PFSK-1 (cell line): ENCODE data around the gene PLEKHA5.

ENCODE experiments used
- POLR2AphosphoS5 ChIP-seq: IDR thresholded peaks from 2 replicates; pipeline ENCODE4 v1.6.1; 2012; ENCODE audit warnings: low read depth, mild to moderate bottlenecking, control low read depth, low read length, moderate library complexity
- SIN3A ChIP-seq: IDR thresholded peaks from 2 replicates; pipeline ENCODE4 v1.6.1; 2012; ENCODE audit warnings: mild to moderate bottlenecking, low read length, moderate library complexity, borderline replicate concordance; ENCODE audit not compliant: insufficient read depth
- TF ChIP-seq, protein P1 (sequence below), 2 experiments: IDR thresholded peaks; 2 replicates each; pipeline versions ENCODE4 v1.6.1 to v1.8.0; 2011 to 2012; ENCODE audit warnings: low read depth in 2 of 2, low read length in 2 of 2, control low read depth in 1 of 2, inconsistent platforms in 1 of 2, mild to moderate bottlenecking in 1 of 2, moderate library complexity in 1 of 2; ENCODE audit not compliant: insufficient read depth in 1 of 2

DNA sequence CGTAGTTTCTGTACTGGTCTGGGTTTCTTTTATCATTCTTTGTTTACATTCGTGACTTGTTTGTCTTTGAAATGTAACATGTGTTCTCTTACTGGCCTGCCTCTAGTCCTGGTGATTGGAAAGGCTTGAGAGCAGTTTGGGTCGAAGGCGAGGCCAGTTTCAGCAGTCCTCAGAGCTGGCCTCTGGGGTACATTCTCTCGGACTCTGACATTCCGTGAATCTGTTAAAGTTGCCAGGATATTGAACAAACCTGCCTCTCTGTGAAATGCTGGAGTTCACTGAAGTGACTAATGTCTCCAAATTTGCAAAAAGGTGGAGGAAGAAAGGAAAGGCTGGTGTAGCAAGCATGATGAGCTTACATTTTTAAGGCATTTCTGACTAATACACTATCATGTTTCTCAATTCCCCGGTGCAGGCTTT lies 1.5 kb downstream of the PLEKHA5 start:
- no peak for TF ChIP-seq POLR2AphosphoS5
- TF ChIP-seq, protein P1, sequence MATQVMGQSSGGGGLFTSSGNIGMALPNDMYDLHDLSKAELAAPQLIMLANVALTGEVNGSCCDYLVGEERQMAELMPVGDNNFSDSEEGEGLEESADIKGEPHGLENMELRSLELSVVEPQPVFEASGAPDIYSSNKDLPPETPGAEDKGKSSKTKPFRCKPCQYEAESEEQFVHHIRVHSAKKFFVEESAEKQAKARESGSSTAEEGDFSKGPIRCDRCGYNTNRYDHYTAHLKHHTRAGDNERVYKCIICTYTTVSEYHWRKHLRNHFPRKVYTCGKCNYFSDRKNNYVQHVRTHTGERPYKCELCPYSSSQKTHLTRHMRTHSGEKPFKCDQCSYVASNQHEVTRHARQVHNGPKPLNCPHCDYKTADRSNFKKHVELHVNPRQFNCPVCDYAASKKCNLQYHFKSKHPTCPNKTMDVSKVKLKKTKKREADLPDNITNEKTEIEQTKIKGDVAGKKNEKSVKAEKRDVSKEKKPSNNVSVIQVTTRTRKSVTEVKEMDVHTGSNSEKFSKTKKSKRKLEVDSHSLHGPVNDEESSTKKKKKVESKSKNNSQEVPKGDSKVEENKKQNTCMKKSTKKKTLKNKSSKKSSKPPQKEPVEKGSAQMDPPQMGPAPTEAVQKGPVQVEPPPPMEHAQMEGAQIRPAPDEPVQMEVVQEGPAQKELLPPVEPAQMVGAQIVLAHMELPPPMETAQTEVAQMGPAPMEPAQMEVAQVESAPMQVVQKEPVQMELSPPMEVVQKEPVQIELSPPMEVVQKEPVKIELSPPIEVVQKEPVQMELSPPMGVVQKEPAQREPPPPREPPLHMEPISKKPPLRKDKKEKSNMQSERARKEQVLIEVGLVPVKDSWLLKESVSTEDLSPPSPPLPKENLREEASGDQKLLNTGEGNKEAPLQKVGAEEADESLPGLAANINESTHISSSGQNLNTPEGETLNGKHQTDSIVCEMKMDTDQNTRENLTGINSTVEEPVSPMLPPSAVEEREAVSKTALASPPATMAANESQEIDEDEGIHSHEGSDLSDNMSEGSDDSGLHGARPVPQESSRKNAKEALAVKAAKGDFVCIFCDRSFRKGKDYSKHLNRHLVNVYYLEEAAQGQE (IDR thresholded peaks at IDR 0.05; ENCODE audit: insufficient read depth in 1 of 2, low read depth in 2 of 2, low read length in 2 of 2), result no peak
- no peak for TF ChIP-seq SIN3A
